Activated CD4-positive, alpha-beta T cell treated with anti-CD3 and anti-CD28 coated beads for 36 hours (primary cell): ENCODE results near the gene RHOT2. TPM values are rescaled to one million over a fixed set of nuclear protein-coding genes. Genes with fewer than 3 reads are reported as not detected.

ENCODE experiments used
- ATAC-seq: fragments of 200-7000 bp; cut with Tn5 transposase; one replicate; pipeline ENCODE4 v1.10.0; 2021; ENCODE audit warnings: mild to moderate bottlenecking, moderate library complexity
- CTCF ChIA-PET: fragments of 350-600 bp; sonication (Branson Sonifier 250); formaldehyde crosslinking; loops from one replicate; lab custom pipeline; 2021; ENCODE audit warnings: antibody characterized with exemption; lab: Charles Lee
- POLR2A ChIA-PET: fragments of 350-600 bp; sonication (Branson Sonifier 250); formaldehyde crosslinking; loops from one replicate; lab custom pipeline; 2021; ENCODE audit warnings: antibody characterized with exemption, inconsistent platforms; lab: Charles Lee
- DNase-seq: peaks from one replicate; pipeline ENCODE4 v3.0.0-alpha.2; 2020
- H3K27ac Mint-ChIP-seq: one replicate; pipeline ENCODE4 v1.8.0; 2021; ENCODE audit warnings: mixed read lengths
- H3K27me3 Mint-ChIP-seq: one replicate; pipeline ENCODE4 v1.8.0; 2021; ENCODE audit warnings: mixed read lengths
- H3K36me3 Mint-ChIP-seq: one replicate; pipeline ENCODE4 v1.8.0; 2021; ENCODE audit warnings: low read depth, mixed read lengths
- H3K4me1 Mint-ChIP-seq: one replicate; pipeline ENCODE4 v1.8.0; 2021; ENCODE audit warnings: mixed read lengths
- H3K4me3 Mint-ChIP-seq: one replicate; pipeline ENCODE4 v1.8.0; 2021; ENCODE audit warnings: mild to moderate bottlenecking, moderate library complexity, mixed read lengths
- H3K9me3 Mint-ChIP-seq: one replicate; pipeline ENCODE4 v1.8.0; 2021; ENCODE audit warnings: low read depth, mixed read lengths
- intact Hi-C, 2 experiments: fragments of 100-400 bp; cut with DNase I in 1 of 2; cut with micrococcal nuclease in 1 of 2; formaldehyde crosslinking; loops; one replicate each; pipeline versions ENCODE4 v1.14.2 to v1.15.1; 2022 to 2024; cut with DNase I, micrococcal nuclease
- total RNA-seq, 2 experiments: library from RNA; stranded (reverse); gene quantifications; one replicate each; pipeline ENCODE4 v1.2.3, GENCODE V29; 2021

The RHOT2 gene
- total RNA-seq, 2 experiments from 2014 or later, result 123 to 130 TPM

DNA sequence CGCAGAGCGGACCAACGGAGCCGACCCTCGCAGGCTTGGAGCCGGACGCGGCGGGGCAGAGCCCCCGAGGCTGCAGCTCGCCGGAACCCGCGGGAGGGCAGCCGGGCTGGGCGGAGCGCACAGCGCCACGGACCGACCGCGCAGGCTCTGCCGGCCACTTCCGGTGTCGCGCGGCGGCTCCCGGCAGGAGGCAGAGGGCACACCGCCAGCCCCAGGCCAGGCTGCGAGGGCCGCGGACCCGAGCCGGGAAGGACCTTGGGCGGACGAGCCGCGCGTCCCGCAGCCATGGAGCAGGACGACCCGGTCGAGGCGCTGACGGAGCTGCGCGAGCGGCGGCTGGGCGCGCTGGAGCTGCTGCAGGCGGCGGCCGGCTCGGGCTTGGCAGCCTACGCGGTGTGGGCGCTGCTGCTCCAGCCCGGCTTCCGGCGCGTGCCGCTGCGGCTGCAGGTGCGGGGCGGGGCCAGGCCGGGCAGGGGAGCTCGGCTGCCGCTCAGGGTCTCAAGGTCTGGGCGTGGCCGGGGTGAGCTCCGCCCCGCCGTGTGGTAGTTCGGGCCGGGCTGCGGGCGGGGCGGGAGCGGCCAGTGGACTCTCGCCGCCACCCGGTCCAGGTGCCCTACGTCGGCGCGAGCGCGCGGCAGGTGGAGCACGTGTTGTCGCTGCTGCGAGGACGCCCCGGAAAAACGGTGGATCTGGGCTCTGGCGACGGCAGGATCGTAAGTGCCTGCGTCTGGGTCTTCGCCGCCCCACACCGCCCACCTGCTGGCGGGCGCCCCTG lies 53.2 kb downstream of the RHOT2 start, which contains the start of gene ANTKMT:
Gene ANTKMT (plus strand): TSS at position 157 of the 775 bp plus-strand sequence. CDS start 129 bp downstream, at position 286.
- peak within 1 kb of the TSS; percentile 78 for H3K27ac Mint-ChIP-seq
- intact Hi-C loops, result loop anchor here (1.0 to 5.0 kb wide), 6 partner anchors 15 to 68 kb away; partner anchors contain the start of genes CIAO3 (in 2 of the 2), JMJD8 (in 2 of the 2), CHTF18 (in 1 of the 2) and RPUSD1 (in 1 of the 2)
- DNase-seq (peak; percentile 86), ATAC-seq (peak; percentile 72)
- peaks cover 16% of the 10 kb centered on the region for H3K4me1 Mint-ChIP-seq
- H3K36me3 Mint-ChIP-seq, result no peaks in the 10 kb centered on the region
- ChIA-PET POLR2A (interaction anchor here (0.8 kb wide), 1 partner anchor 68 kb away, joined by 3 read pairs; no protein-coding TSS in a partner anchor), CTCF (interaction anchor here (0.9 to 3.5 kb wide), 5 partner anchors 9 to 67 kb away, joined by 3 to 29 read pairs (median 9); partner anchors contain the start of genes CHTF18, CIAO3 and RPUSD1)
- H3K27me3 Mint-ChIP-seq, result peaks cover 3% of the 10 kb centered on the region
- peak within 1 kb of the TSS; percentile 76 for H3K4me3 Mint-ChIP-seq
- no peaks in the 10 kb centered on the region for H3K9me3 Mint-ChIP-seq

- H3K4me3 Mint-ChIP-seq, result peak overlapping the region; percentile 64
- intact Hi-C loops, result loop anchor here (1.0 to 5.0 kb wide), 6 partner anchors 14 to 67 kb away; partner anchors contain the start of genes CIAO3 (in 2 of the 2), JMJD8 (in 2 of the 2), CHTF18 (in 1 of the 2) and RPUSD1 (in 1 of the 2)
Observed at GRCh38 chr16:721765-722540, 54.0 kb downstream of the RHOT2 start.

GRCh38 chr16:722835-723633 lies 55.1 kb downstream of the RHOT2 start:
- DNase-seq, result no peak
- intact Hi-C loops, result loop anchor here in 1 of 2 experiments (5.0 kb wide), 1 partner anchor 41 kb away; the partner anchor contains the start of genes JMJD8 and STUB1
- CTCF ChIA-PET, result interaction anchor here (0.6 to 3.5 kb wide), 6 partner anchors 10 to 277 kb away, joined by 3 to 29 read pairs (median 4); partner anchors contain the start of gene CIAO3
- Mint-ChIP-seq H3K4me3 (peak overlapping the region; percentile 17), H3K9me3 (no peaks in the 10 kb centered on the region), H3K4me1 (peaks cover 20% of the 10 kb centered on the region), H3K27ac (no peak overlapping the region), H3K36me3 (no peaks in the 10 kb centered on the region), H3K27me3 (no peaks in the 10 kb centered on the region)
- POLR2A ChIA-PET, result no interaction called here
- ATAC-seq, result no peak

More at GRCh38 chr16:721765-722540, 54.0 kb downstream of the RHOT2 start:
- peak overlapping the region; percentile 25 for H3K27ac Mint-ChIP-seq
- peaks cover 20% of the 10 kb centered on the region for H3K4me1 Mint-ChIP-seq
- H3K9me3 Mint-ChIP-seq, result no peaks in the 10 kb centered on the region
- DNase-seq (no peak), ATAC-seq (no peak)
- ChIA-PET CTCF (interaction anchor here (0.6 to 3.5 kb wide), 7 partner anchors 10 to 278 kb away, joined by 3 to 29 read pairs (median 7); partner anchors contain the start of genes CHTF18, CIAO3 and RPUSD1), POLR2A (interaction anchor here (0.8 kb wide), 1 partner anchor 67 kb away, joined by 3 read pairs; no protein-coding TSS in a partner anchor)
- no peaks in the 10 kb centered on the region for H3K36me3 Mint-ChIP-seq
- H3K27me3 Mint-ChIP-seq, result no peaks in the 10 kb centered on the region

GRCh38 chr16:723695-724094 lies 55.8 kb downstream of the RHOT2 start:
- CTCF ChIA-PET, result interaction anchor here (0.8 to 1.5 kb wide), 3 partner anchors 9 to 63 kb away, joined by 4 to 7 read pairs (median 4); partner anchors contain the start of gene CIAO3
- Mint-ChIP-seq H3K9me3 (no peaks in the 10 kb centered on the region), H3K36me3 (no peaks in the 10 kb centered on the region), H3K27ac (no peak overlapping the region), H3K27me3 (no peaks in the 10 kb centered on the region), H3K4me3 (no peak overlapping the region), H3K4me1 (peaks cover 20% of the 10 kb centered on the region)
- no peak for DNase-seq
- intact Hi-C loops, result loop anchor here in 1 of 2 experiments (5.0 kb wide), 1 partner anchor 41 kb away; the partner anchor contains the start of genes JMJD8 and STUB1
- POLR2A ChIA-PET, result no interaction called here
- ATAC-seq, result no peak

Other genes with a start within 250 kb of the RHOT2 start
- 10 to 100 TPM; 14.2 to 17.0 TPM for gene RAB11FIP3, start 242.5 kb upstream of the RHOT2 start, total RNA-seq
- 10 to 100 TPM; 64.7 to 69.7 TPM for gene CAPN15, start 140.4 kb upstream of the RHOT2 start, total RNA-seq
- gene PRR35, start 107.7 kb upstream of the RHOT2 start, total RNA-seq, result not detected
- under 1 TPM; 0.19 to 0.87 TPM for gene NHLRC4, start 101.1 kb upstream of the RHOT2 start, total RNA-seq
- 10 to 100 TPM; 24.2 to 24.7 TPM for gene PIGQ, start 98.2 kb upstream of the RHOT2 start, total RNA-seq
- 1 to 10 TPM; 8.9 to 9.6 TPM for gene RAB40C, start 78.1 kb upstream of the RHOT2 start, total RNA-seq
- 1 to 10 TPM in 1 of 2 experiments, under 1 TPM in 1; 0.74 to 1.1 TPM for gene WFIKKN1, start 37.1 kb upstream of the RHOT2 start, total RNA-seq
- gene METTL26, start 31.8 kb upstream of the RHOT2 start, total RNA-seq, result 100 to 1,000 TPM; 116 to 127 TPM
- 10 to 100 TPM; 28.5 to 44.0 TPM for gene MCRIP2, start 26.3 kb upstream of the RHOT2 start, total RNA-seq
- 10 to 100 TPM; 43.6 to 55.9 TPM for gene WDR90, start 18.8 kb upstream of the RHOT2 start, total RNA-seq
- gene RHBDL1, start 7.5 kb downstream of the RHOT2 start, total RNA-seq, result under 1 TPM; 0.40 to 0.59 TPM
- gene STUB1, start 12.3 kb downstream of the RHOT2 start, total RNA-seq, result 10 to 100 TPM; 61.1 to 67.0 TPM
- gene JMJD8, start 16.2 kb downstream of the RHOT2 start, total RNA-seq, result 10 to 100 TPM; 26.1 to 31.4 TPM
- 10 to 100 TPM; 18.4 to 23.1 TPM for gene WDR24, start 22.3 kb downstream of the RHOT2 start, total RNA-seq
- 1 to 10 TPM; 6.1 to 6.8 TPM for gene FBXL16, start 37.7 kb downstream of the RHOT2 start, total RNA-seq
- 10 to 100 TPM; 11.1 to 13.3 TPM for gene METRN, start 47.0 kb downstream of the RHOT2 start, total RNA-seq
- gene ANTKMT, start 53.0 kb downstream of the RHOT2 start, total RNA-seq, result 10 to 100 TPM; 13.3 to 27.0 TPM
- 1 to 10 TPM; 1.8 to 2.4 TPM for gene CCDC78, start 58.3 kb downstream of the RHOT2 start, total RNA-seq
- gene HAGHL, start 59.0 kb downstream of the RHOT2 start, total RNA-seq, result 10 to 100 TPM; 10.0 to 11.7 TPM
- gene CIAO3, start 72.9 kb downstream of the RHOT2 start, total RNA-seq, result 10 to 100 TPM; 28.3 to 31.9 TPM
- not detected for gene MSLN, start 92.6 kb downstream of the RHOT2 start, total RNA-seq
- 10 to 100 TPM; 16.3 to 17.5 TPM for gene RPUSD1, start 120.2 kb downstream of the RHOT2 start, total RNA-seq
- 100 to 1,000 TPM in 1 of 2 experiments, 10 to 100 TPM in 1; 82.2 to 105 TPM for gene CHTF18, start 120.5 kb downstream of the RHOT2 start, total RNA-seq
- gene GNG13, start 132.6 kb downstream of the RHOT2 start, total RNA-seq, result not detected